A673 (cell line): ENCODE results near the gene SZRD1. TPM values are rescaled to one million over a fixed set of nuclear protein-coding genes. Genes with fewer than 3 reads are reported as not detected.

Source experiments
- BruUV-seq: library from RNA; stranded (reverse); fragments of 400-500 nt; replicated peaks from 2 replicates; lab custom pipeline; 2021; lab: Mats Ljungman, UMichigan
- CTCF ChIA-PET: fragments of 300-600 bp; sonication (Branson Sonifier 250); formaldehyde crosslinking; loops from one replicate; lab custom pipeline; 2022; ENCODE audit warnings: antibody characterized with exemption; lab: Charles Lee
- POLR2A ChIA-PET: fragments of 300-600 bp; sonication (Branson Sonifier 250); formaldehyde crosslinking; loops from one replicate; lab custom pipeline; 2022; ENCODE audit warnings: antibody characterized with exemption; ENCODE audit not compliant: low non-redundant PET; lab: Charles Lee
- DNase-seq: peaks from one replicate; pipeline ENCODE4 v3.0.0-alpha.2; 2015; ENCODE audit warnings: low spot score
- H3K27ac ChIP-seq: fragments of 200-600 bp; sonication (generic); 2 replicates; pipeline ENCODE4 v1.5.1; 2016; ENCODE audit warnings: mixed run types, low read depth, mild to moderate bottlenecking, mixed read lengths, antibody characterized with exemption, low read length; ENCODE audit not compliant: poor library complexity, severe bottlenecking
- H3K27me3 ChIP-seq: fragments of 200-600 bp; sonication (generic); replicated peaks from 2 replicates; pipeline ENCODE4 v1.6.1; 2017; ENCODE audit warnings: mixed run types, low read depth, mild to moderate bottlenecking, mixed read lengths, antibody characterized with exemption, low read length; ENCODE audit not compliant: insufficient read depth, poor library complexity
- H3K36me3 ChIP-seq: fragments of 200-600 bp; sonication (generic); 2 replicates; pipeline ENCODE4 v1.6.1; 2016; ENCODE audit warnings: mixed run types, mild to moderate bottlenecking, mixed read lengths, antibody characterized with exemption, low read length; ENCODE audit not compliant: insufficient read depth, poor library complexity, severe bottlenecking
- H3K4me1 ChIP-seq: fragments of 200-600 bp; sonication (generic); 2 replicates; pipeline ENCODE4 v1.6.1; 2017; ENCODE audit warnings: mixed run types, mild to moderate bottlenecking, mixed read lengths, antibody characterized with exemption, low read length; ENCODE audit not compliant: insufficient read depth, poor library complexity, severe bottlenecking
- H3K4me3 ChIP-seq: fragments of 200-600 bp; sonication (generic); 2 replicates; pipeline ENCODE4 v1.5.1; 2016; ENCODE audit warnings: low read depth, mixed run types, mild to moderate bottlenecking, mixed read lengths, low read length; ENCODE audit not compliant: poor library complexity, severe bottlenecking
- H3K9me3 ChIP-seq: fragments of 200-600 bp; sonication (generic); 2 replicates; pipeline ENCODE4 v1.6.1; 2016; ENCODE audit warnings: mixed run types, low read depth, mild to moderate bottlenecking, mixed read lengths, antibody characterized with exemption, low read length; ENCODE audit not compliant: poor library complexity, severe bottlenecking
- CTCF ChIP-seq: fragments of 300-800, 200-600 bp; sonication (generic); conservative IDR thresholded peaks from 2 replicates; pipeline ENCODE4 v1.5.1; 2017; ENCODE audit warnings: low read depth, mild to moderate bottlenecking, antibody characterized with exemption, low read length, moderate library complexity, mixed read lengths
- EZH2 ChIP-seq: fragments of 200-600 bp; sonication (generic); IDR thresholded peaks from 2 replicates; pipeline ENCODE4 v1.6.1; 2017; ENCODE audit warnings: borderline replicate concordance, low read depth, mild to moderate bottlenecking, mixed read lengths, antibody characterized with exemption, low read length; ENCODE audit not compliant: poor library complexity, severe bottlenecking
- intact Hi-C: fragments of 100-400 bp; cut with micrococcal nuclease; formaldehyde crosslinking; loops from one replicate; pipeline ENCODE4 v1.10.0; 2022; ENCODE audit not compliant: unreplicated experiment
- total RNA-seq: library from RNA; stranded (reverse); gene quantifications from 2 replicates; pipeline ENCODE4 v1.2.3, GENCODE V29; 2021

SZRD1 gene
- total RNA-seq, 1 experiment from 2014 or later, result 187 TPM

GRCh38 chr1:16446116-16446515 is 79.1 kb downstream of the SZRD1 start:
- POLR2A ChIA-PET, result interaction anchor here (0.6 kb wide), 1 partner anchor 35 kb away, joined by 11 read pairs; no protein-coding TSS in a partner anchor
- TF ChIP-seq CTCF, result no peak
- TF ChIP-seq EZH2, result no peak
- no TSS peak for BruUV-seq
- DNase-seq, result no peak
- Histone ChIP-seq H3K27me3 (no peaks in the 10 kb centered on the region), H3K9me3 (no peaks in the 10 kb centered on the region), H3K4me3 (no peak overlapping the region), H3K4me1 (peaks cover 5% of the 10 kb centered on the region), H3K27ac (no peak overlapping the region), H3K36me3 (peaks cover 28% of the 10 kb centered on the region)
- CTCF ChIA-PET, result no interaction called here
- intact Hi-C loops, result no loop called here

- ChIA-PET CTCF (no interaction called here), POLR2A (no interaction called here)
- no TSS peak for BruUV-seq
- intact Hi-C loops, result no loop called here
- DNase-seq, result no peak
- no peaks in the 10 kb centered on the region for H3K4me1 ChIP-seq
- H3K27me3 ChIP-seq, result no peaks in the 10 kb centered on the region
- TF ChIP-seq EZH2 (no peak), CTCF (no peak)
- no peak overlapping the region for H3K4me3 ChIP-seq
- no peaks in the 10 kb centered on the region for H3K9me3 ChIP-seq
- peaks cover 41% of the 10 kb centered on the region for H3K36me3 ChIP-seq
- no peak overlapping the region for H3K27ac ChIP-seq
Measured at GRCh38 chr1:16447641-16448040, 80.6 kb downstream of the SZRD1 start.

Other genes starting within 250 kb of the SZRD1 start
- gene EPHA2, start 211.2 kb upstream of the SZRD1 start, total RNA-seq, result 70.5 and 91.6 TPM in 2 replicates
- 5.2 and 5.8 TPM in 2 replicates for gene ARHGEF19, start 154.6 kb upstream of the SZRD1 start, total RNA-seq
- 5.5 and 7.6 TPM in 2 replicates for gene CPLANE2, start 130.1 kb upstream of the SZRD1 start, total RNA-seq
- gene FBXO42, start 14.8 kb upstream of the SZRD1 start, total RNA-seq, result 19.5 and 21.1 TPM in 2 replicates
- gene SPATA21, start 70.2 kb downstream of the SZRD1 start, total RNA-seq, result not detected in 2 replicates
- gene NECAP2, start 73.5 kb downstream of the SZRD1 start, total RNA-seq, result 47.3 and 47.6 TPM in 2 replicates
- gene RNU1-1, start 147.0 kb downstream of the SZRD1 start, total RNA-seq, result 1,866 and 1,908 TPM in 2 replicates
- 84.3 and 85.2 TPM in 2 replicates for gene NBPF1, start 246.3 kb downstream of the SZRD1 start, total RNA-seq